OCI-LY3 (cell line): Measurements from ENCODE around the gene HIBADH.

Experiments used
- CTCF ChIP-seq: fragments of 200-600, 300-600 bp; sonication (generic); IDR thresholded peaks from 2 replicates; pipeline ENCODE4 v1.5.1; 2014; ENCODE audit warnings: antibody characterized with exemption, low read length, low read depth
- EZH2phosphoT487 ChIP-seq: fragments of 200-600 bp; shearing (Covaris generic); IDR thresholded peaks from 2 replicates; pipeline ENCODE4 v1.6.1; 2018; ENCODE audit warnings: antibody characterized with exemption, mixed run types, low read depth

GRCh38 chr7:27579565-27579964 is 83.1 kb downstream of the HIBADH start:
- no peak for TF ChIP-seq CTCF
- TF ChIP-seq EZH2phosphoT487, result no peak
